Measurements from ENCODE around the gene EIF1AD.

Gene EIF1AD

DNA sequence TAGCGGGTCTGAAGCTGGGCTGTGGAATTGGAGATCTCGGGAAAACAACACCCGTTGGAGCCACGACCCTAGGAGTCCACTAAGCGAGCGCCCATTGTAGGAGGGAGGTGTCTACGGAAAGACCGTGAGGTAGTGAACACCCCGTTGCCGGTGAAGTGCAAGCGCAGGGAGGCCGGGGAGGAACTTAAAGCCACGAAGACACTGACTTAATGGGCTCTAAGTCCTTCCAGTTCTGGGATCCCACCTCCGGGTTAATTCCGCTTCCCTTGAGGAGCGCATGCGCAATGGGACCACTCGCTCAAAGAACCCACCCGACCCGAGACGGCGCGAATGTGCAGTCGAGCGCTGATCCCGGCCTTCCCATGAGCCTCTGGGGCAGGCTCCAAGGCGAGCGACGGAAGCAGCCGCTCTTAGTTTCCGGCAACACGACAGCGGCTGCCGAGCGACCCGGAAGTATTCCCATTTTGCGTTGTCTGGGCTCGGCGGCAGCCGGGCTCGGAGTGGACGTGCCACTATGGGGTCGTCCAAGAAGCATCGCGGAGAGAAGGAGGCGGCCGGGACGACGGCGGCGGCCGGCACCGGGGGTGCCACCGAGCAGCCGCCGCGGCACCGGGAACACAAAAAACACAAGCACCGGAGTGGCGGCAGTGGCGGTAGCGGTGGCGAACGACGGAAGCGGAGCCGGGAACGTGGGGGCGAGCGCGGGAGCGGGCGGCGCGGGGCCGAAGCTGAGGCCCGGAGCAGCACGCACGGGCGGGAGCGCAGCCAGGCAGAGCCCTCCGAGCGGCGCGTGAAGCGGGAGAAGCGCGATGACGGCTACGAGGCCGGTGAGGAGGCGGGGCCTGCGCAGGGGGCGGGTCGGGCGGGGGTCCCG is 40.5 kb downstream of the EIF1AD start, which contains the start of gene SART1:
SART1 (plus strand) TSS at position 468 of the 874 bp plus-strand sequence; CDS start at position 515, 47 bp downstream.
- Histone ChIP-seq H3K9ac (ENCODE audit: low read depth, low read length, poor library complexity) (peak within 1 kb of the TSS; percentile 99), H3K27ac (replicated peaks; ENCODE audit: low read length) (peak within 1 kb of the TSS; percentile 82), H3K79me1 (ENCODE audit: low read depth, low read length) (peaks cover 13% of the 10 kb centered on the region), H3K9me3 (replicated peaks in 1 of 2; ENCODE audit: control insufficient read depth in 2 of 2, insufficient read depth in 1 of 2, low read depth in 1 of 2, low read length in 2 of 2) (no peaks in the 10 kb centered on the region), H2BK5ac (ENCODE audit: low read length) (peak within 1 kb of the TSS; percentile 84), H2AK5ac (ENCODE audit: low read depth, low read length) (peak within 1 kb of the TSS; percentile 95), H3K4me1 (ENCODE audit: control insufficient read depth in 2 of 2, insufficient read depth in 1 of 2, low read depth in 1 of 2, low read length in 2 of 2) (peaks cover 5 to 9% of the 10 kb centered on the region in 2 donors), H3K23ac (ENCODE audit: low read depth, low read length, poor library complexity) (peak within 1 kb of the TSS; percentile 93), H3K27me3 (ENCODE audit: control insufficient read depth in 3 of 3, insufficient read depth in 3 of 3, low read depth in 1 of 3, low read length in 3 of 3) (no peaks in the 10 kb centered on the region), H4K8ac (ENCODE audit: low read depth, low read length) (no peak within 1 kb of the TSS), H3K4ac (ENCODE audit: low read length) (no peak within 1 kb of the TSS), H2BK120ac (ENCODE audit: low read depth, low read length) (no peak within 1 kb of the TSS), H2AFZ (ENCODE audit: low read length) (peak within 1 kb of the TSS; percentile 91), H3K36me3 (replicated peaks in 1 of 2; ENCODE audit: control insufficient read depth in 2 of 2, insufficient read depth in 2 of 2, low read length in 2 of 2) (peaks cover 21 to 35% of the 10 kb centered on the region in 2 donors), H2BK15ac (ENCODE audit: low read length) (no peak within 1 kb of the TSS), H3K4me3 (ENCODE audit: low read length in 2 of 2) (peak within 1 kb of the TSS; percentile 53 to 99), H4K91ac (ENCODE audit: low read depth, low read length, poor library complexity) (no peak within 1 kb of the TSS), H3K14ac (ENCODE audit: low read length) (no peak within 1 kb of the TSS), H2BK12ac (ENCODE audit: low read length) (no peak within 1 kb of the TSS), H3K18ac (ENCODE audit: low read length) (peak within 1 kb of the TSS; percentile 81), H3K4me2 (ENCODE audit: insufficient read depth, low read length, poor library complexity, severe bottlenecking) (peak within 1 kb of the TSS; percentile 80)
- no CpG with 5 or more reads among the region's 97 CpGs for WGBS, 2 donors (ENCODE audit: extremely low coverage in 2 of 2, insufficient read length in 2 of 2, insufficient replicate concordance in 1 of 2)
- DNase-seq (ENCODE audit: low spot score), result peak; percentile 98

DNA sequence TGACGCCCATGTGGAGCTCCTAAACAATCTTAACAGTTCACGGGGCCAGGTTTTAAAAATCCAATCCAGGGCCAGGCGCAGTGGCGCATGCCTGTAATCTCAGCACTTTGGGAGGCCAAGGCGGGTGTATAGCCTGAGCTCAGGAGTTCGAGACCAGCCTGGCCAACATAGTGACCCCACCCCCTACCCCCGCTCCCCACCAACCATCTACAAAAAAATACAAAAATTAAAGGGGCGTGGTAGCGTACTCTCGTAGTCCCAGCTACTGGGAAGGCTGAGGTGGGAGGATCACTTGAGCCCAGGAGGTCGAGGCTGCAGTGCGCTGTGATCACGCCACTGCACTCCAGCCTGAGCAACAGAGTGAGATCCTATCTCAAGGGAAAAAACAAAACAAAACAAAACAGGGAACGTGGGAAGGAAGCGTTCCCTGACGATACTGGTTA is 41.1 kb downstream of the EIF1AD start:
- H3K9me3 ChIP-seq (replicated peaks in 1 of 2; ENCODE audit: control insufficient read depth in 2 of 2, insufficient read depth in 1 of 2, low read depth in 1 of 2, low read length in 2 of 2), result no peaks in the 10 kb centered on the region
- H3K27ac ChIP-seq (replicated peaks; ENCODE audit: low read length), result peak overlapping the region; percentile 82
- H3K4me1 ChIP-seq (ENCODE audit: control insufficient read depth in 2 of 2, insufficient read depth in 1 of 2, low read depth in 1 of 2, low read length in 2 of 2), result peaks cover 5 to 9% of the 10 kb centered on the region in 2 donors
- H2BK120ac ChIP-seq (ENCODE audit: low read depth, low read length), result no peak overlapping the region
- H2AFZ ChIP-seq (ENCODE audit: low read length), result peak overlapping the region; percentile 57
- H2BK12ac ChIP-seq (ENCODE audit: low read length), result no peak overlapping the region
- H3K4me3 ChIP-seq (ENCODE audit: low read length in 2 of 2), result peak overlapping the region; percentile 53 to 80
- H3K14ac ChIP-seq (ENCODE audit: low read length), result no peak overlapping the region
- no peak overlapping the region for H3K4ac ChIP-seq (ENCODE audit: low read length)
- H2BK5ac ChIP-seq (ENCODE audit: low read length), result no peak overlapping the region
- no peak overlapping the region for H4K8ac ChIP-seq (ENCODE audit: low read depth, low read length)
- peak overlapping the region; percentile 20 for H3K18ac ChIP-seq (ENCODE audit: low read length)
- peaks cover 16 to 28% of the 10 kb centered on the region in 2 donors for H3K36me3 ChIP-seq (replicated peaks in 1 of 2; ENCODE audit: control insufficient read depth in 2 of 2, insufficient read depth in 2 of 2, low read length in 2 of 2)
- peak overlapping the region; percentile 93 for H2AK5ac ChIP-seq (ENCODE audit: low read depth, low read length)
- no peaks in the 10 kb centered on the region for H3K27me3 ChIP-seq (ENCODE audit: control insufficient read depth in 3 of 3, insufficient read depth in 3 of 3, low read depth in 1 of 3, low read length in 3 of 3)
- H4K91ac ChIP-seq (ENCODE audit: low read depth, low read length, poor library complexity), result no peak overlapping the region
- no CpG with 5 or more reads among the region's 16 CpGs for WGBS, 2 donors (ENCODE audit: extremely low coverage in 2 of 2, insufficient read length in 2 of 2, insufficient replicate concordance in 1 of 2)
- H3K79me1 ChIP-seq (ENCODE audit: low read depth, low read length), result peaks cover 11% of the 10 kb centered on the region
- peak overlapping the region; percentile 80 for H3K4me2 ChIP-seq (ENCODE audit: insufficient read depth, low read length, poor library complexity, severe bottlenecking)
- H3K9ac ChIP-seq (ENCODE audit: low read depth, low read length, poor library complexity), result peak overlapping the region; percentile 83
- DNase-seq (ENCODE audit: low spot score), result no peak
- H2BK15ac ChIP-seq (ENCODE audit: low read length), result no peak overlapping the region
- H3K23ac ChIP-seq (ENCODE audit: low read depth, low read length, poor library complexity), result peak overlapping the region; percentile 93

DNA sequence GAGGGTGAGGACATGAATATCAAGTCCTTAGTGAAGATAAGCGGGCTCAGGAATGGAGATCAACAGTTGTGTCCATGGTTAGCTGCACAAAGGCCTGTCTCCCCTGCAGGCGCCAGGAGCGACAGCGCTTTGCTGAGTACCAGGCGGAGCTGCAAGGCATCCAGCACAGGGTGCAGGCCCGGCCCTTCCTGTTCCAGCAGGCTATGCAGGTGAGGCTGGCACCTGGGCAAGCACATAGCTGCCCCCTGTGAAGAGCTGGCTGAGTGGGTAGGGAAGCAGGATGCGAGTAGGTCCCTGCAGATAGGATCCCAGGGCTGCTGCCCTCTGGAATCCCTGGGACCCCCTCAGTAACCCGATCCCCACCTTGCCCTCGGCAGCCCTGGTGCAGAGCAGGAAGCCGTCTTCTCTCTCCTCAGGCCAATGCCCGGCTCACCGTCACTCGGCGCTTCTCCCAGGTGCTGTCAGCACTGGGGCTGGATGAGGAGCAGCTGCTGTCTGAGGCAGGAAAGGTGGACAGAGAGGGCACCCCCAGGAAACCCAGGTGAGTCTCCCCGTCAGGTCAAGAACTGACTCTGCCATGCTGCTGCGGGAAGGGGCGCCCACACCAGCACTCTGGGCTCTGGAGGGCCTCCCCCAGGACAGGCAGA is 43.1 kb downstream of the EIF1AD start:
- Histone ChIP-seq H2BK5ac (ENCODE audit: low read length) (no peak overlapping the region), H3K23ac (ENCODE audit: low read depth, low read length, poor library complexity) (no peak overlapping the region), H3K18ac (ENCODE audit: low read length) (no peak overlapping the region), H3K14ac (ENCODE audit: low read length) (no peak overlapping the region), H2AK5ac (ENCODE audit: low read depth, low read length) (no peak overlapping the region), H3K4ac (ENCODE audit: low read length) (no peak overlapping the region), H2BK15ac (ENCODE audit: low read length) (no peak overlapping the region), H3K4me2 (ENCODE audit: insufficient read depth, low read length, poor library complexity, severe bottlenecking) (no peak overlapping the region), H3K4me3 (ENCODE audit: low read length in 2 of 2) (no peak overlapping the region), H3K9ac (ENCODE audit: low read depth, low read length, poor library complexity) (no peak overlapping the region), H2BK12ac (ENCODE audit: low read length) (peak overlapping the region; percentile 59), H2AFZ (ENCODE audit: low read length) (no peak overlapping the region), H4K91ac (ENCODE audit: low read depth, low read length, poor library complexity) (no peak overlapping the region), H4K8ac (ENCODE audit: low read depth, low read length) (no peak overlapping the region), H2BK120ac (ENCODE audit: low read depth, low read length) (no peak overlapping the region), H3K36me3 (replicated peaks in 1 of 2; ENCODE audit: control insufficient read depth in 2 of 2, insufficient read depth in 2 of 2, low read length in 2 of 2) (peaks cover 0 to 9% of the 10 kb centered on the region in 2 donors), H3K4me1 (ENCODE audit: control insufficient read depth in 2 of 2, insufficient read depth in 1 of 2, low read depth in 1 of 2, low read length in 2 of 2) (peaks cover 5 to 9% of the 10 kb centered on the region in 2 donors), H3K9me3 (replicated peaks in 1 of 2; ENCODE audit: control insufficient read depth in 2 of 2, insufficient read depth in 1 of 2, low read depth in 1 of 2, low read length in 2 of 2) (no peaks in the 10 kb centered on the region), H3K27ac (replicated peaks; ENCODE audit: low read length) (no peak overlapping the region), H3K27me3 (ENCODE audit: control insufficient read depth in 3 of 3, insufficient read depth in 3 of 3, low read depth in 1 of 3, low read length in 3 of 3) (no peaks in the 10 kb centered on the region), H3K79me1 (ENCODE audit: low read depth, low read length) (peaks cover 9% of the 10 kb centered on the region)
- WGBS, 2 donors (ENCODE audit: extremely low coverage in 2 of 2, insufficient read length in 2 of 2, insufficient replicate concordance in 1 of 2), result no CpG with 5 or more reads among the region's 17 CpGs
- DNase-seq (ENCODE audit: low spot score), result no peak

DNA sequence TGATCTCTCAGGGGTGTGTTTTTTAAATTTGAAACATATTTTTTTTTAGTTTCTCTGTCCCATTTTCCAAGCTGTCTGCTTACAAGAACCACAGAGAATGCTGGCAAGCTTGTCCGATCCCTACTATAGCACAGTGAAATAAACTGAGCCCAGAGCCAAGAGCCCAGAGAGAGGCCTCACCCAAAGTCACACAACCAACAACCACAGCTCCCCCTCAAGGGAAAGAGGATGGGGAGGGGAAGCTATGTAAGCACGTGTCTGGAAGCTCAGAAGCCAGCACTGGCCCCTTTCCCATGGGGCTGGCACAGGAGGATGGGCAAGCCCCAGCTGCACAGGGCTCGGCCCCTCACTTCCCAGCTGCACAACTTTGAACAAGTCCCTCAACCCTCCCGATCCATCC is 43.7 kb downstream of the EIF1AD start:
- H2BK12ac ChIP-seq (ENCODE audit: low read length), result no peak overlapping the region
- no peak overlapping the region for H2BK120ac ChIP-seq (ENCODE audit: low read depth, low read length)
- no peak overlapping the region for H3K14ac ChIP-seq (ENCODE audit: low read length)
- H4K8ac ChIP-seq (ENCODE audit: low read depth, low read length), result no peak overlapping the region
- H3K4me1 ChIP-seq (ENCODE audit: control insufficient read depth in 2 of 2, insufficient read depth in 1 of 2, low read depth in 1 of 2, low read length in 2 of 2), result peaks cover 5 to 9% of the 10 kb centered on the region in 2 donors
- H3K36me3 ChIP-seq (replicated peaks in 1 of 2; ENCODE audit: control insufficient read depth in 2 of 2, insufficient read depth in 2 of 2, low read length in 2 of 2), result peaks cover 0 to 6% of the 10 kb centered on the region in 2 donors
- H2BK15ac ChIP-seq (ENCODE audit: low read length), result no peak overlapping the region
- H3K9ac ChIP-seq (ENCODE audit: low read depth, low read length, poor library complexity), result peak overlapping the region; percentile 38
- no peak overlapping the region for H3K18ac ChIP-seq (ENCODE audit: low read length)
- no peaks in the 10 kb centered on the region for H3K9me3 ChIP-seq (replicated peaks in 1 of 2; ENCODE audit: control insufficient read depth in 2 of 2, insufficient read depth in 1 of 2, low read depth in 1 of 2, low read length in 2 of 2)
- no peak overlapping the region for H3K23ac ChIP-seq (ENCODE audit: low read depth, low read length, poor library complexity)
- no peak overlapping the region for H3K27ac ChIP-seq (replicated peaks; ENCODE audit: low read length)
- no peak overlapping the region for H2BK5ac ChIP-seq (ENCODE audit: low read length)
- H3K4me3 ChIP-seq (ENCODE audit: low read length in 2 of 2), result no peak overlapping the region
- H3K27me3 ChIP-seq (ENCODE audit: control insufficient read depth in 3 of 3, insufficient read depth in 3 of 3, low read depth in 1 of 3, low read length in 3 of 3), result no peaks in the 10 kb centered on the region
- no peak overlapping the region for H2AFZ ChIP-seq (ENCODE audit: low read length)
- no peak overlapping the region for H3K4ac ChIP-seq (ENCODE audit: low read length)
- peaks cover 6% of the 10 kb centered on the region for H3K79me1 ChIP-seq (ENCODE audit: low read depth, low read length)
- no CpG with 5 or more reads among the region's 4 CpGs for WGBS, 2 donors (ENCODE audit: extremely low coverage in 2 of 2, insufficient read length in 2 of 2, insufficient replicate concordance in 1 of 2)
- DNase-seq (ENCODE audit: low spot score), result no peak
- H3K4me2 ChIP-seq (ENCODE audit: insufficient read depth, low read length, poor library complexity, severe bottlenecking), result no peak overlapping the region
- no peak overlapping the region for H2AK5ac ChIP-seq (ENCODE audit: low read depth, low read length)
- no peak overlapping the region for H4K91ac ChIP-seq (ENCODE audit: low read depth, low read length, poor library complexity)

All from neuronal stem cell (in vitro differentiated cells).